MM.1S (cell line): ENCODE results near the gene PAX8.
"Not testable (repeated sequence)": the region's sequence is repeated elsewhere in the genome, so short reads cannot be mapped to it uniquely, and the experiment has no call there.

ENCODE experiments used
- CTCF ChIP-seq: fragments of 300-600 bp; sonication (generic); IDR thresholded peaks from 2 replicates; pipeline ENCODE4 v1.5.1; 2016; ENCODE audit warnings: antibody characterized with exemption, low read length, mixed read lengths
- EZH2 ChIP-seq: fragments of 300-600 bp; sonication (generic); optimal IDR thresholded peaks from 2 replicates; pipeline ENCODE3; 2017; ENCODE audit warnings: low read depth, mild to moderate bottlenecking, antibody characterized with exemption, low read length, mixed read lengths

- not testable (repeated sequence) for TF ChIP-seq EZH2, CTCF
These were observed 44.4 kb upstream of the PAX8 start for GRCh38 chr2:113323129-113323528.
